Prostate gland (tissue), 2 donors: ENCODE data around the gene RAB27B. TPM values are rescaled to one million over a fixed set of nuclear protein-coding genes. Genes with fewer than 3 reads are reported as not detected.

ENCODE experiments used
- DNase-seq: peaks from one replicate; pipeline ENCODE4 v3.0.0-alpha.2; 2019; ENCODE audit warnings: low spot score
- H3K27ac ChIP-seq, 2 donors: fragments of 200-600 bp; sonication (generic); 2 replicates each; pipeline ENCODE4 v1.5.1; 2017 to 2019
- H3K27me3 ChIP-seq: fragments of 200-600 bp; sonication (generic); replicated peaks from 2 replicates; pipeline ENCODE4 v1.5.1; 2019; ENCODE audit not compliant: insufficient read depth
- H3K36me3 ChIP-seq, 2 donors: fragments of 200-600 bp; sonication (generic); 1 replicate in 1 of 2; 2 replicates in 1 of 2; pipeline versions ENCODE4 v1.5.1 to v1.8.1; 2017 to 2019
- H3K4me1 ChIP-seq: fragments of 200-600 bp; sonication (generic); replicated peaks from 2 replicates; pipeline ENCODE4 v1.5.1; 2019
- H3K4me3 ChIP-seq, 2 donors: fragments of 200-600 bp; sonication (generic); 2 replicates each; pipeline ENCODE4 v1.5.1; 2017 to 2019
- H3K9me3 ChIP-seq: fragments of 200-600 bp; sonication (generic); 2 replicates; pipeline ENCODE4 v1.5.1; 2017
- CTCF ChIP-seq, 4 experiments: fragments of 200-600 bp in 2 of 4; fragments of 450-650 bp in 2 of 4; sonication (generic) in 2 of 4; IDR thresholded peaks; 1 replicate in 3 of 4; 2 replicates in 1 of 4; pipeline ENCODE4 v1.5.1; 2016 to 2019; ENCODE audit warnings: antibody characterized with exemption in 4 of 4, mild to moderate bottlenecking in 2 of 4, moderate library complexity in 2 of 4
- POLR2A ChIP-seq: fragments of 450-650 bp; IDR thresholded peaks from one replicate; pipeline ENCODE4 v1.6.1; 2016; ENCODE audit warnings: antibody characterized with exemption, mild to moderate bottlenecking
- POLR2AphosphoS5 ChIP-seq: sonication (generic); formaldehyde crosslinking; IDR thresholded peaks from one replicate; pipeline ENCODE4 v1.6.1; 2017; ENCODE audit warnings: antibody characterized with exemption
- WGBS: methylation state at CpG from one replicate; pipeline ENCODE4 v1.1.5; 2018; 5-methylcytosine and 5-hydroxymethylcytosine counted together
- intact Hi-C: fragments of 100-400 bp; cut with DNase I; formaldehyde crosslinking; loops from one replicate; pipeline ENCODE4 v1.14.2; 2022
- total RNA-seq, 2 donors: library from RNA; depleted of rRNA; stranded (reverse); fragments of >200 nt; gene quantifications; one replicate each; pipeline ENCODE4 v1.1.0, GENCODE V29; 2016

Gene RAB27B
- total RNA-seq, 2 donors from 2014 or later = 10.7 to 60.2 TPM

GRCh38 chr18:54857499-54857898 lies 29.2 kb downstream of the RAB27B start:
- no peaks in the 10 kb centered on the region for H3K9me3 ChIP-seq
- DNase-seq = no peak
- H3K27me3 ChIP-seq = no peaks in the 10 kb centered on the region
- TF ChIP-seq POLR2AphosphoS5 (no peak), CTCF (IDR thresholded peaks at IDR 0.05) (no peak), POLR2A (no peak)
- H3K4me3 ChIP-seq = no peak overlapping the region
- no peak overlapping the region for H3K27ac ChIP-seq
- H3K36me3 ChIP-seq = no peaks in the 10 kb centered on the region
- H3K4me1 ChIP-seq = no peaks in the 10 kb centered on the region
- 87% methylated on average over 3 of the region's 3 CpGs for WGBS
- intact Hi-C loops = no loop called here

GRCh38 chr18:54859667-54860421 lies 31.6 kb downstream of the RAB27B start:
- H3K36me3 ChIP-seq = no peaks in the 10 kb centered on the region
- H3K4me3 ChIP-seq = no peak overlapping the region
- H3K4me1 ChIP-seq = no peaks in the 10 kb centered on the region
- no peaks in the 10 kb centered on the region for H3K9me3 ChIP-seq
- DNase-seq = no peak
- intact Hi-C loops = no loop called here
- H3K27me3 ChIP-seq = no peaks in the 10 kb centered on the region
- 58% methylated on average over 9 of the region's 9 CpGs for WGBS
- no peak overlapping the region for H3K27ac ChIP-seq
- TF ChIP-seq POLR2A (no peak), CTCF (IDR thresholded peaks at IDR 0.05) (no peak), POLR2AphosphoS5 (no peak)

- H3K9me3 ChIP-seq = no peaks in the 10 kb centered on the region
- no peak for DNase-seq
- intact Hi-C loops = no loop called here
- no peaks in the 10 kb centered on the region for H3K27me3 ChIP-seq
- no peaks in the 10 kb centered on the region for H3K36me3 ChIP-seq
- no peak overlapping the region for H3K4me3 ChIP-seq
- no peaks in the 10 kb centered on the region for H3K4me1 ChIP-seq
- WGBS = 31% methylated on average over 1 of the region's 1 CpG
- H3K27ac ChIP-seq = no peak overlapping the region
- TF ChIP-seq POLR2A (no peak), POLR2AphosphoS5 (no peak), CTCF (IDR thresholded peaks at IDR 0.05) (no peak)
Measured at GRCh38 chr18:54860941-54861340, 32.7 kb downstream of the RAB27B start.

GRCh38 chr18:54867131-54867530 lies 38.9 kb downstream of the RAB27B start:
- intact Hi-C loops = no loop called here

More at GRCh38 chr18:54867131-54867530, 38.9 kb downstream of the RAB27B start:
- Histone ChIP-seq H3K36me3 (no peaks in the 10 kb centered on the region), H3K4me3 (no peak overlapping the region), H3K9me3 (no peaks in the 10 kb centered on the region), H3K4me1 (no peaks in the 10 kb centered on the region), H3K27me3 (no peaks in the 10 kb centered on the region), H3K27ac (no peak overlapping the region)
- 90% methylated on average over 5 of the region's 5 CpGs for WGBS
- TF ChIP-seq CTCF (IDR thresholded peaks at IDR 0.05) (no peak), POLR2A (no peak), POLR2AphosphoS5 (no peak)
- DNase-seq = no peak
